Hepatocyte (in vitro differentiated cells): ENCODE data around the gene PTPRN2. TPM values are rescaled to one million over a fixed set of nuclear protein-coding genes. Genes with fewer than 3 reads are reported as not detected.

Experiments used
- DNase-seq: peaks from one replicate; pipeline ENCODE4 v3.0.0-alpha.2; 2016; ENCODE audit warnings: low spot score
- H2AFZ ChIP-seq: fragments of 200-600 bp; sonication (generic); 2 replicates; pipeline ENCODE4 v1.6.0; 2016; ENCODE audit warnings: antibody characterized with exemption, mild to moderate bottlenecking
- H3K27ac ChIP-seq: fragments of 200-600 bp; sonication (generic); 2 replicates; pipeline ENCODE4 v1.5.1; 2016; ENCODE audit warnings: mild to moderate bottlenecking
- H3K27me3 ChIP-seq: fragments of 200-600 bp; sonication (generic); 2 replicates; pipeline ENCODE4 v1.6.1; 2016
- H3K36me3 ChIP-seq: fragments of 200-600 bp; sonication (generic); replicated peaks from 2 replicates; pipeline ENCODE4 v1.5.1; 2016; ENCODE audit warnings: low read depth; ENCODE audit not compliant: insufficient read depth
- H3K4me1 ChIP-seq: fragments of 200-600 bp; sonication (generic); 2 replicates; pipeline ENCODE4 v1.5.1; 2016; ENCODE audit warnings: mild to moderate bottlenecking, moderate library complexity; ENCODE audit not compliant: insufficient read depth
- H3K4me2 ChIP-seq: fragments of 200-600 bp; sonication (generic); 2 replicates; pipeline ENCODE4 v1.6.0; 2016
- H3K4me3 ChIP-seq: fragments of 200-600 bp; sonication (generic); 2 replicates; pipeline ENCODE4 v1.5.1; 2016; ENCODE audit warnings: mild to moderate bottlenecking
- H3K79me2 ChIP-seq: fragments of 200-600 bp; sonication (generic); 2 replicates; pipeline ENCODE4 v1.6.0; 2017; ENCODE audit warnings: mild to moderate bottlenecking
- H3K9me2 ChIP-seq: fragments of 200-600 bp; sonication (generic); replicated peaks from 2 replicates; pipeline ENCODE4 v1.6.0; 2017; ENCODE audit warnings: mild to moderate bottlenecking; ENCODE audit not compliant: insufficient read depth
- H3K9me3 ChIP-seq: fragments of 200-600 bp; sonication (generic); 2 replicates; pipeline ENCODE4 v1.5.1; 2016; ENCODE audit warnings: low read depth, mild to moderate bottlenecking
- H4K20me1 ChIP-seq: fragments of 200-600 bp; sonication (generic); 2 replicates; pipeline ENCODE4 v1.6.0; 2016; ENCODE audit warnings: mild to moderate bottlenecking; ENCODE audit not compliant: insufficient read depth, poor library complexity, severe bottlenecking
- EZH2 ChIP-seq: fragments of 200-600 bp; sonication (generic); IDR thresholded peaks from 2 replicates; pipeline ENCODE4 v1.6.1; 2016; ENCODE audit warnings: antibody characterized with exemption, mild to moderate bottlenecking, borderline replicate concordance
- EZH2phosphoT487 ChIP-seq: fragments of 200-600 bp; sonication (generic); IDR thresholded peaks from one replicate; pipeline ENCODE4 v1.6.1; 2018; ENCODE audit warnings: antibody characterized with exemption, mild to moderate bottlenecking, low read depth, moderate library complexity; ENCODE audit not compliant: unreplicated experiment, severe bottlenecking
- WGBS: methylation state at CpG from one replicate; pipeline ENCODE4 v1.1.6; 2016; ENCODE audit warnings: low lambda C conversion rate; ENCODE audit errors: missing lambda C conversion rate; 5-methylcytosine and 5-hydroxymethylcytosine counted together
- polyA plus RNA-seq: library from polyadenylated mRNA; unstranded; fragments of >200 nt; fragmentation: Nextera tagmentation; extraction: Ambion mirVana; gene quantifications from 2 replicates; pipeline ENCODE4 v1.2.1, GENCODE V29; 2016
- total RNA-seq: library from RNA; depleted of rRNA; stranded (reverse); fragments of >200 nt; gene quantifications from 2 replicates; pipeline ENCODE4 v1.2.3, GENCODE V29; 2014
- TF ChIP-seq, protein P1 (sequence below): fragments of 200-600 bp; sonication (generic); IDR thresholded peaks from 2 replicates; pipeline ENCODE4 v1.5.1; 2016; ENCODE audit warnings: antibody characterized with exemption, mild to moderate bottlenecking; ENCODE audit not compliant: poor library complexity

The PTPRN2 gene
- total and polyA plus RNA-seq, 2 experiments from 2014 or later: 2.1 to 3.3 TPM

GRCh38 chr7:158067931-158068482 is 519.6 kb downstream of the PTPRN2 start:
- TF ChIP-seq, protein P1, sequence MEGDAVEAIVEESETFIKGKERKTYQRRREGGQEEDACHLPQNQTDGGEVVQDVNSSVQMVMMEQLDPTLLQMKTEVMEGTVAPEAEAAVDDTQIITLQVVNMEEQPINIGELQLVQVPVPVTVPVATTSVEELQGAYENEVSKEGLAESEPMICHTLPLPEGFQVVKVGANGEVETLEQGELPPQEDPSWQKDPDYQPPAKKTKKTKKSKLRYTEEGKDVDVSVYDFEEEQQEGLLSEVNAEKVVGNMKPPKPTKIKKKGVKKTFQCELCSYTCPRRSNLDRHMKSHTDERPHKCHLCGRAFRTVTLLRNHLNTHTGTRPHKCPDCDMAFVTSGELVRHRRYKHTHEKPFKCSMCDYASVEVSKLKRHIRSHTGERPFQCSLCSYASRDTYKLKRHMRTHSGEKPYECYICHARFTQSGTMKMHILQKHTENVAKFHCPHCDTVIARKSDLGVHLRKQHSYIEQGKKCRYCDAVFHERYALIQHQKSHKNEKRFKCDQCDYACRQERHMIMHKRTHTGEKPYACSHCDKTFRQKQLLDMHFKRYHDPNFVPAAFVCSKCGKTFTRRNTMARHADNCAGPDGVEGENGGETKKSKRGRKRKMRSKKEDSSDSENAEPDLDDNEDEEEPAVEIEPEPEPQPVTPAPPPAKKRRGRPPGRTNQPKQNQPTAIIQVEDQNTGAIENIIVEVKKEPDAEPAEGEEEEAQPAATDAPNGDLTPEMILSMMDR: no peak
- no peak for TF ChIP-seq EZH2
- no peak for TF ChIP-seq EZH2phosphoT487
- H3K27me3 ChIP-seq: no peaks in the 10 kb centered on the region
- H3K9me3 ChIP-seq: no peaks in the 10 kb centered on the region
- H3K4me3 ChIP-seq: no peak overlapping the region
- no peak for DNase-seq
- no peak overlapping the region for H3K27ac ChIP-seq
- no peak overlapping the region for H3K4me2 ChIP-seq
- no peak overlapping the region for H2AFZ ChIP-seq
- no peaks in the 10 kb centered on the region for H3K9me2 ChIP-seq
- H3K4me1 ChIP-seq: no peaks in the 10 kb centered on the region
- no peaks in the 10 kb centered on the region for H4K20me1 ChIP-seq
- H3K36me3 ChIP-seq: no peaks in the 10 kb centered on the region
- no peaks in the 10 kb centered on the region for H3K79me2 ChIP-seq
- WGBS: 94% methylated on average over 14 of the region's 14 CpGs

GRCh38 chr7:158067219-158067930 is 520.2 kb downstream of the PTPRN2 start:
- H3K79me2 ChIP-seq: no peaks in the 10 kb centered on the region
- no peaks in the 10 kb centered on the region for H4K20me1 ChIP-seq
- 80% methylated on average over 28 of the region's 28 CpGs for WGBS
- H3K4me2 ChIP-seq: no peak overlapping the region
- no peak overlapping the region for H3K4me3 ChIP-seq
- no peak for TF ChIP-seq EZH2
- TF ChIP-seq, protein P1: no peak
- no peak for TF ChIP-seq EZH2phosphoT487
- H3K9me3 ChIP-seq: no peaks in the 10 kb centered on the region
- no peak overlapping the region for H2AFZ ChIP-seq
- H3K27ac ChIP-seq: no peak overlapping the region
- no peaks in the 10 kb centered on the region for H3K4me1 ChIP-seq
- DNase-seq: no peak
- no peaks in the 10 kb centered on the region for H3K27me3 ChIP-seq
- H3K9me2 ChIP-seq: no peaks in the 10 kb centered on the region
- H3K36me3 ChIP-seq: no peaks in the 10 kb centered on the region

GRCh38 chr7:158066085-158066484 is 521.5 kb downstream of the PTPRN2 start:
- Histone ChIP-seq H3K27me3 (no peaks in the 10 kb centered on the region), H3K36me3 (no peaks in the 10 kb centered on the region), H3K9me3 (no peaks in the 10 kb centered on the region), H3K4me2 (no peak overlapping the region), H3K79me2 (no peaks in the 10 kb centered on the region), H4K20me1 (no peaks in the 10 kb centered on the region), H2AFZ (no peak overlapping the region), H3K9me2 (no peaks in the 10 kb centered on the region), H3K4me3 (no peak overlapping the region), H3K27ac (no peak overlapping the region), H3K4me1 (no peaks in the 10 kb centered on the region)
- no peak for DNase-seq
- whole genome bisulfite sequencing: 86% methylated on average over 4 of the region's 4 CpGs
- TF ChIP-seq EZH2phosphoT487 (no peak), EZH2 (no peak)
- TF ChIP-seq, protein P1: no peak
